HepG2 (cell line): ENCODE results near the gene GRM2. TPM values are rescaled to one million over a fixed set of nuclear protein-coding genes. Genes with fewer than 3 reads are reported as not detected.

Source experiments
- ATAC-seq: fragments of 200-7000 bp; cut with Tn5 transposase; 3 replicates; pipeline ENCODE4 v1.9.1; 2020; ENCODE audit warnings: mild to moderate bottlenecking, moderate library complexity
- BruUV-seq: library from RNA; stranded (reverse); fragments of 400-500 nt; replicated peaks from 2 replicates; lab custom pipeline; 2021; lab: Mats Ljungman, UMichigan
- CTCF ChIA-PET: fragments of 300-600 bp; formaldehyde crosslinking; extraction: SDS; loops from one replicate; lab custom pipeline; 2021; ENCODE audit warnings: low total read pairs, inconsistent platforms, low intra/inter-chr PET ratio; lab: Yijun Ruan, JAX
- POLR2A ChIA-PET: fragments of 350-600 bp; sonication (Branson Sonifier 250); formaldehyde crosslinking; loops from one replicate; lab custom pipeline; 2020; ENCODE audit warnings: antibody characterized with exemption, inconsistent platforms; lab: Yijun Ruan, JAX
- DNase-seq: peaks from one replicate; pipeline ENCODE4 v3.0.0-alpha.2; 2015; ENCODE audit warnings: low spot score
- FAIRE-seq: peaks from 3 replicates; lab custom pipeline; 2011; peaks lifted over from hg19 to GRCh38; lab: Jason Lieb, UNC
- H2AFZ ChIP-seq: one replicate; pipeline ENCODE4 v1.6.1; 2011; ENCODE audit warnings: low read length, inconsistent platforms
- H3K27ac ChIP-seq: fragments of 300-600 bp; 3 replicates; pipeline ENCODE4 v1.8.0; 2011; ENCODE audit warnings: mixed run types, mild to moderate bottlenecking, mixed read lengths, low read length, inconsistent platforms; ENCODE audit not compliant: insufficient read depth; ENCODE audit errors: extremely low read length
- H3K27me3 ChIP-seq, 2 experiments: fragments of 200-600 bp in 1 of 2; 2 replicates in 1 of 2; 3 replicates in 1 of 2; pipeline versions ENCODE4 v1.6.0 to v1.8.0; 2011; ENCODE audit warnings: low read length in 2 of 2, mild to moderate bottlenecking in 2 of 2, moderate library complexity in 2 of 2, inconsistent platforms in 1 of 2; ENCODE audit not compliant: insufficient read depth in 2 of 2, control insufficient read depth in 1 of 2
- H3K36me3 ChIP-seq, 2 experiments: fragments of 200-600 bp in 1 of 2; replicated peaks in 1 of 2; 2 replicates in 1 of 2; 3 replicates in 1 of 2; pipeline versions ENCODE4 v1.5.1 to v1.8.0; 2011; ENCODE audit warnings: low read length in 2 of 2, inconsistent platforms in 1 of 2; ENCODE audit not compliant: insufficient read depth in 2 of 2, control insufficient read depth in 1 of 2
- H3K4me1 ChIP-seq: 2 replicates; pipeline ENCODE4 v1.5.1; 2012; ENCODE audit warnings: low read length, inconsistent platforms; ENCODE audit not compliant: insufficient read depth
- H3K4me2 ChIP-seq: 2 replicates; pipeline ENCODE4 v1.6.0; 2011; ENCODE audit warnings: low read depth, low read length, inconsistent platforms
- H3K4me3 ChIP-seq, 3 experiments: fragments of 200-600 bp in 1 of 3; sonication (generic), shearing (Covaris generic) in 1 of 3; replicated peaks in 1 of 3; 2 replicates each; pipeline ENCODE4 v1.5.1; 2011 to 2016; ENCODE audit warnings: low read length in 3 of 3, inconsistent platforms in 2 of 3, low read depth in 2 of 3, mild to moderate bottlenecking in 2 of 3, control low read depth in 1 of 3, mixed read lengths in 1 of 3; ENCODE audit not compliant: insufficient read depth in 1 of 3
- H3K79me2 ChIP-seq: one replicate; pipeline ENCODE4 v1.6.1; 2011; ENCODE audit warnings: low read length, inconsistent platforms; ENCODE audit not compliant: insufficient read depth
- H3K9ac ChIP-seq: 2 replicates; pipeline ENCODE4 v1.6.0; 2011; ENCODE audit warnings: mild to moderate bottlenecking, low read depth, low read length, inconsistent platforms; ENCODE audit not compliant: insufficient read depth
- H3K9me3 ChIP-seq: 2 replicates; pipeline ENCODE4 v1.5.1; 2012; ENCODE audit warnings: mild to moderate bottlenecking, low read length
- H4K20me1 ChIP-seq: 2 replicates; pipeline ENCODE4 v1.6.0; 2011; ENCODE audit warnings: inconsistent platforms, mild to moderate bottlenecking, low read length, moderate library complexity; ENCODE audit not compliant: insufficient read depth
- GZF1 ChIP-seq: sonication (generic); formaldehyde crosslinking; IDR thresholded peaks from 2 replicates; pipeline ENCODE4 v1.5.1; 2020; ENCODE audit warnings: mild to moderate bottlenecking, missing genetic modification reagents
- HNF4A ChIP-seq: sonication (generic); formaldehyde crosslinking; IDR thresholded peaks from 2 replicates; pipeline ENCODE4 v1.4.0; 2020; ENCODE audit warnings: missing genetic modification reagents
- HNF4G ChIP-seq, 2 experiments: sonication (generic) in 1 of 2; formaldehyde crosslinking in 1 of 2; IDR thresholded peaks; 2 replicates each; pipeline versions ENCODE4 v1.4.0 to v1.6.1; 2011 to 2020; ENCODE audit warnings: borderline replicate concordance in 2 of 2, low read depth in 2 of 2, mild to moderate bottlenecking in 2 of 2, low read length in 1 of 2, missing genetic modification reagents in 1 of 2, moderate library complexity in 1 of 2
- KMT2A ChIP-seq: sonication (generic); formaldehyde crosslinking; IDR thresholded peaks from 2 replicates; pipeline ENCODE4 v1.4.0; 2020; ENCODE audit warnings: missing genetic modification reagents
- PAXIP1 ChIP-seq: sonication (generic); formaldehyde crosslinking; conservative IDR thresholded peaks from 2 replicates; pipeline ENCODE4 v1.4.0; 2020; ENCODE audit warnings: mild to moderate bottlenecking, missing genetic modification reagents, moderate library complexity
- ZFX ChIP-seq: sonication (generic); formaldehyde crosslinking; IDR thresholded peaks from 2 replicates; pipeline ENCODE4 v1.4.0; 2020; ENCODE audit warnings: mild to moderate bottlenecking, low read depth, missing genetic modification reagents, moderate library complexity
- ZFY ChIP-seq: sonication (generic); formaldehyde crosslinking; IDR thresholded peaks from 2 replicates; pipeline ENCODE4 v1.4.0; 2020; ENCODE audit warnings: missing genetic modification reagents
- ZNF614 ChIP-seq: IDR thresholded peaks from 2 replicates; pipeline ENCODE4 v1.6.1; 2018; ENCODE audit warnings: missing biosample characterization, missing genetic modification reagents, inconsistent platforms, borderline replicate concordance
- ZNF740 ChIP-seq: sonication (generic); formaldehyde crosslinking; IDR thresholded peaks from 2 replicates; pipeline ENCODE4 v1.4.0; 2020; ENCODE audit warnings: missing genetic modification reagents
- WGBS: methylation state at CpG from one replicate; pipeline ENCODE4 v1.1.6; 2017; ENCODE audit warnings: low lambda C conversion rate; 5-methylcytosine and 5-hydroxymethylcytosine counted together
- in situ Hi-C: cut with HindIII; loops from 2 replicates; pipeline ENCODE4 v1.10.0; 2017; ENCODE audit warnings: low pct_unique_long_range_greater_than_20kb; ENCODE audit not compliant: extremely low pct_ligation_motif_present
- intact Hi-C: fragments of 100-400 bp; cut with micrococcal nuclease; formaldehyde crosslinking; loops from one replicate; pipeline ENCODE4 v1.10.0; 2022; ENCODE audit not compliant: unreplicated experiment
- polyA plus RNA-seq, 8 experiments: library from polyadenylated mRNA; depleted of rRNA in 3 of 8; stranded (reverse) in 7 of 8; unstranded in 1 of 8; fragments of >200 nt; fragmentation: Illumina TruSeq in 4 of 8; extraction: Trizol in 4 of 8; gene quantifications; 2 replicates each; pipeline versions ENCODE4 v1.2.1 to v1.2.3, GENCODE V29; 2011 to 2016; ENCODE audit warnings: low read depth in 4 of 8, missing spikeins in 1 of 8, mixed read lengths in 1 of 8; ENCODE audit not compliant: insufficient read depth in 1 of 8
- total RNA-seq, 5 experiments: library from RNA; depleted of rRNA; stranded (reverse); fragments of >200 nt; fragmentation: Illumina TruSeq; extraction: Trizol; gene quantifications; 2 replicates each; pipeline ENCODE4 v1.2.3, GENCODE V29; 2016; ENCODE audit warnings: low read depth in 1 of 5
- TF ChIP-seq, protein P1 (sequence below): sonication (generic); formaldehyde crosslinking; IDR thresholded peaks from 2 replicates; pipeline ENCODE4 v1.4.0; 2020; ENCODE audit warnings: missing genetic modification reagents
- TF ChIP-seq, protein P2 (sequence below): sonication (generic); formaldehyde crosslinking; IDR thresholded peaks from 2 replicates; pipeline ENCODE4 v1.4.0; 2020; ENCODE audit warnings: missing genetic modification reagents

GRM2 gene
- total and polyA plus RNA-seq, 2 of the 13 experiments (the other 11 are each of a cell fraction or from before 2014, with no cell fraction given), result 0.04 to 0.07 TPM

GRCh38 chr3:51673181-51673801, 33.6 kb upstream of the GRM2 start:
- intact Hi-C loops (loop anchor here (10.0 kb wide), 1 partner anchor 288 kb away; the partner anchor contains the start of gene MANF), in situ Hi-C loops (no loop called here)
- ChIA-PET POLR2A (interaction anchor here (0.8 to 1.5 kb wide), 3 partner anchors 9 to 270 kb away, joined by 3 to 4 read pairs (median 4); partner anchors contain the start of gene DCAF1), CTCF (no interaction called here)
- no peaks in the 10 kb centered on the region for H3K27me3 ChIP-seq
- H3K36me3 ChIP-seq, result peaks cover 6 to 7% of the 10 kb centered on the region in 2 experiments; a peak in 3 of 5 replicates
- H3K4me3 ChIP-seq, result peak overlapping the region in 1 of 3 experiments; percentile 3; a peak in 1 of 6 replicates
- H3K9me3 ChIP-seq, result no peaks in the 10 kb centered on the region
- peaks cover 44% of the 10 kb centered on the region for H3K4me1 ChIP-seq
- peaks cover 4% of the 10 kb centered on the region for H3K79me2 ChIP-seq
- H3K4me2 ChIP-seq, result peak overlapping the region; percentile 96; the same call in 1 of the 2 replicates
- WGBS, result 35% methylated on average over 4 of the region's 4 CpGs
- FAIRE-seq (peak; percentile 73), ATAC-seq (no peak), DNase-seq (peak; percentile 44)
- H2AFZ ChIP-seq, result no peak overlapping the region
- no TSS peak for BruUV-seq
- H4K20me1 ChIP-seq, result no peaks in the 10 kb centered on the region
- H3K9ac ChIP-seq, result 0 out of 2 replicates have a peak overlapping the region, but pooled peaks have one; percentile 28
- H3K27ac ChIP-seq, result peak overlapping the region; percentile 55
- no peak for TF ChIP-seq ZNF614 (CRISPR knock-in tag)
- TF ChIP-seq GZF1 (CRISPR knock-in tag), result no peak
- 0 out of 2 replicates have a peak, but pooled peaks have one; percentile 21 for TF ChIP-seq PAXIP1 (CRISPR knock-in tag)
- 0 out of 2 replicates have a peak, but pooled peaks have one; percentile 64 for TF ChIP-seq ZNF740 (CRISPR knock-in tag)
- TF ChIP-seq KMT2A (CRISPR knock-in tag), result no peak
- TF ChIP-seq HNF4A (CRISPR knock-in tag), result peak; percentile 73
- TF ChIP-seq ZFX (CRISPR knock-in tag), result peak; percentile 35; the same call in 1 of the 2 replicates
- peak; percentile 48; the same call in 1 of the 2 replicates for TF ChIP-seq HNF4G (IDR thresholded peaks at IDR 0.05; ENCODE audit: borderline replicate concordance, low read depth, low read length)
- TF ChIP-seq HNF4G (CRISPR knock-in tag; IDR thresholded peaks at IDR 0.05; ENCODE audit: borderline replicate concordance, low read depth), result no peak
- TF ChIP-seq, protein P1, sequence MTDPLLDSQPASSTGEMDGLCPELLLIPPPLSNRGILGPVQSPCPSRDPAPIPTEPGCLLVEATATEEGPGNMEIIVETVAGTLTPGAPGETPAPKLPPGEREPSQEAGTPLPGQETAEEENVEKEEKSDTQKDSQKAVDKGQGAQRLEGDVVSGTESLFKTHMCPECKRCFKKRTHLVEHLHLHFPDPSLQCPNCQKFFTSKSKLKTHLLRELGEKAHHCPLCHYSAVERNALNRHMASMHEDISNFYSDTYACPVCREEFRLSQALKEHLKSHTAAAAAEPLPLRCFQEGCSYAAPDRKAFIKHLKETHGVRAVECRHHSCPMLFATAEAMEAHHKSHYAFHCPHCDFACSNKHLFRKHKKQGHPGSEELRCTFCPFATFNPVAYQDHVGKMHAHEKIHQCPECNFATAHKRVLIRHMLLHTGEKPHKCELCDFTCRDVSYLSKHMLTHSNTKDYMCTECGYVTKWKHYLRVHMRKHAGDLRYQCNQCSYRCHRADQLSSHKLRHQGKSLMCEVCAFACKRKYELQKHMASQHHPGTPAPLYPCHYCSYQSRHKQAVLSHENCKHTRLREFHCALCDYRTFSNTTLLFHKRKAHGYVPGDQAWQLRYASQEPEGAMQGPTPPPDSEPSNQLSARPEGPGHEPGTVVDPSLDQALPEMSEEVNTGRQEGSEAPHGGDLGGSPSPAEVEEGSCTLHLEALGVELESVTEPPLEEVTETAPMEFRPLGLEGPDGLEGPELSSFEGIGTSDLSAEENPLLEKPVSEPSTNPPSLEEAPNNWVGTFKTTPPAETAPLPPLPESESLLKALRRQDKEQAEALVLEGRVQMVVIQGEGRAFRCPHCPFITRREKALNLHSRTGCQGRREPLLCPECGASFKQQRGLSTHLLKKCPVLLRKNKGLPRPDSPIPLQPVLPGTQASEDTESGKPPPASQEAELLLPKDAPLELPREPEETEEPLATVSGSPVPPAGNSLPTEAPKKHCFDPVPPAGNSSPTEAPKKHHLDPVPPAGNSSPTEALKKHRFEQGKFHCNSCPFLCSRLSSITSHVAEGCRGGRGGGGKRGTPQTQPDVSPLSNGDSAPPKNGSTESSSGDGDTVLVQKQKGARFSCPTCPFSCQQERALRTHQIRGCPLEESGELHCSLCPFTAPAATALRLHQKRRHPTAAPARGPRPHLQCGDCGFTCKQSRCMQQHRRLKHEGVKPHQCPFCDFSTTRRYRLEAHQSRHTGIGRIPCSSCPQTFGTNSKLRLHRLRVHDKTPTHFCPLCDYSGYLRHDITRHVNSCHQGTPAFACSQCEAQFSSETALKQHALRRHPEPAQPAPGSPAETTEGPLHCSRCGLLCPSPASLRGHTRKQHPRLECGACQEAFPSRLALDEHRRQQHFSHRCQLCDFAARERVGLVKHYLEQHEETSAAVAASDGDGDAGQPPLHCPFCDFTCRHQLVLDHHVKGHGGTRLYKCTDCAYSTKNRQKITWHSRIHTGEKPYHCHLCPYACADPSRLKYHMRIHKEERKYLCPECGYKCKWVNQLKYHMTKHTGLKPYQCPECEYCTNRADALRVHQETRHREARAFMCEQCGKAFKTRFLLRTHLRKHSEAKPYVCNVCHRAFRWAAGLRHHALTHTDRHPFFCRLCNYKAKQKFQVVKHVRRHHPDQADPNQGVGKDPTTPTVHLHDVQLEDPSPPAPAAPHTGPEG (CRISPR knock-in tag), result 0 out of 2 replicates have a peak, but pooled peaks have one; percentile 35
- TF ChIP-seq, protein P2, sequence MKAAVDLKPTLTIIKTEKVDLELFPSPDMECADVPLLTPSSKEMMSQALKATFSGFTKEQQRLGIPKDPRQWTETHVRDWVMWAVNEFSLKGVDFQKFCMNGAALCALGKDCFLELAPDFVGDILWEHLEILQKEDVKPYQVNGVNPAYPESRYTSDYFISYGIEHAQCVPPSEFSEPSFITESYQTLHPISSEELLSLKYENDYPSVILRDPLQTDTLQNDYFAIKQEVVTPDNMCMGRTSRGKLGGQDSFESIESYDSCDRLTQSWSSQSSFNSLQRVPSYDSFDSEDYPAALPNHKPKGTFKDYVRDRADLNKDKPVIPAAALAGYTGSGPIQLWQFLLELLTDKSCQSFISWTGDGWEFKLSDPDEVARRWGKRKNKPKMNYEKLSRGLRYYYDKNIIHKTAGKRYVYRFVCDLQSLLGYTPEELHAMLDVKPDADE (CRISPR knock-in tag), result no peak
- peak; percentile 35; the same call in 1 of the 2 replicates for TF ChIP-seq ZFY
